Raji (cell line): ENCODE measurements around the gene SFT2D2.

Experiments used
- POLR2A ChIP-seq: IDR thresholded peaks from 2 replicates; pipeline ENCODE4 v1.6.1; 2011; ENCODE audit warnings: low read depth, low read length, control low read depth; ENCODE audit not compliant: insufficient read depth

SFT2D2 gene

DNA sequence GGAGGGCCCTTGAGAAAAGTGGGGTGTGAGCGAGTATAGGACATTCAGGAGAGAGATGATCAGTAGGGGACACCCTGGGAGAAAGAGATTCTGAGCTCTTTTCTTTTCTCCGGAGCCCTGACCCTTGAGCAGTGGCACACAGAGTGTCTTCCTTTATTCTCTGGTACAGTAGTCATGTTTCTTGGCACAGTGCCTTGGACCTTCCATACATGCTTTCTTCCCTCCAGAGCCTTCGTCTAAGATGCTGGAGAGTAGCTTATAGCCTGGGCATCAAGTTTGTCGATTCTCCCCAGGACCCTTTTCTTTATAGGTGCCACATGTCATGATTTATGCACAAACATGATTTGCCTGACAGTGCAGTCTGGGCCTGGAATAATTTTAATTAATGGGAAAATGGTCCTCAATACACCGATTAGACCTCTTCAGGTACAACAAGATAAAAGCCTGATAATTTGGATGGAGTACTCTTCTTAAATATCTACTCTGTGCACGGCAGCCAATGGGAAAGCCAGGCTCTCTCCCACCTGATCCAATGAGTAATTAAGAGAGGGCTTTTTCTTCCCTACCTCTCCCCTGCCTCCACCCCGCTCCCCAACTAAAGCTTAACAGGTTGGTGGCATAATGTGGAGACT lies 54.6 kb downstream of the SFT2D2 start, which contains the start of gene TBX19:
Gene TBX19 (plus strand): TSS at position 582 of the 632 bp plus-strand sequence. CDS start 214 bp downstream, outside the sequence.
- TF ChIP-seq POLR2A, result no peak

DNA sequence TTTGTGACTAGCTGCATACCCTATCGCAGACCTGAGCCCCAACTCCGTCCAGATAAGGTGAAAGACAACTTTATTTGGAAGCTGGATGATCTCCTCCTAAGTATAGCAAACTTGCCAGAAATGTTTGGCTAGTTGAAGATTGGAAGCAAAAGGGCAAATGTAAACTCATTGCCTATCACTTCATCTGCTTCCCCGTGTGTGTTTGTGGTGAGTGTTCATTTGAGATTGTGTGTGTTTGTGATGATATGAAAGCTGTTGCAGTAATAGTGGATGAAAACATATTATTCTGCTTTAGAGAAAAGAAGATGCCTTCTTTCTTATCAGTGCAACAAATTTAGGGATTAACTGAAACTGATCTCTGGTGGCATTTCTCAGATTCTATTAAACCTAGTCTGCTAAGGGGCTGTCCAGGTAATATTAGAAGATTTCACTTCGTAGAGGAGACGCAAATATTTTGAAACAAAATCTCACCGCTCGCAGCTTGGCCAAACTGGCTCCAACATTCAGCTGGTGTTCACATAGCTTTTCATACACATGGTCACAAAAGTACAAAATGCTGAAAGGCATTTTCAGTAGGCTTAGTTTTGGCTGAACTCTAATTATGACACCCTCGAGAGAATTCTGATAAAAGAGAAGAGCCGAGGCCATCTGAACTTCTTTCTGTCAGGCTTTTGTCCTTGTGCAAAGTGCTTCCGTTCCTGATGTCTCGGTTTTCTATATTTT lies 56.0 kb downstream of the SFT2D2 start:
- no peak for TF ChIP-seq POLR2A

DNA sequence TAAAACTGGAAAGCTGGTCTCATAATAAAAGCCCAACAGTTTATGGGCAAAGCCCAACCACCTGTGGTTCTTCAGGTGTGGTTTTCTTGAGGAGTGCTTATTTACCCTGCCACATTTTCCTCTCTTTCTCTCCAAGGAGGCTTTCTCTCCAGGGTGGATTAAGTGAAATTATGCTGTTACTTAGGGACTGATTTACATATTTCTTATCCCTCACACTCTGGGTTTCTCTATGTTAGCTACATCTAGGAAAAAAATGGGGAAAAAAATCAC lies 59.7 kb downstream of the SFT2D2 start:
- TF ChIP-seq POLR2A, result no peak

DNA sequence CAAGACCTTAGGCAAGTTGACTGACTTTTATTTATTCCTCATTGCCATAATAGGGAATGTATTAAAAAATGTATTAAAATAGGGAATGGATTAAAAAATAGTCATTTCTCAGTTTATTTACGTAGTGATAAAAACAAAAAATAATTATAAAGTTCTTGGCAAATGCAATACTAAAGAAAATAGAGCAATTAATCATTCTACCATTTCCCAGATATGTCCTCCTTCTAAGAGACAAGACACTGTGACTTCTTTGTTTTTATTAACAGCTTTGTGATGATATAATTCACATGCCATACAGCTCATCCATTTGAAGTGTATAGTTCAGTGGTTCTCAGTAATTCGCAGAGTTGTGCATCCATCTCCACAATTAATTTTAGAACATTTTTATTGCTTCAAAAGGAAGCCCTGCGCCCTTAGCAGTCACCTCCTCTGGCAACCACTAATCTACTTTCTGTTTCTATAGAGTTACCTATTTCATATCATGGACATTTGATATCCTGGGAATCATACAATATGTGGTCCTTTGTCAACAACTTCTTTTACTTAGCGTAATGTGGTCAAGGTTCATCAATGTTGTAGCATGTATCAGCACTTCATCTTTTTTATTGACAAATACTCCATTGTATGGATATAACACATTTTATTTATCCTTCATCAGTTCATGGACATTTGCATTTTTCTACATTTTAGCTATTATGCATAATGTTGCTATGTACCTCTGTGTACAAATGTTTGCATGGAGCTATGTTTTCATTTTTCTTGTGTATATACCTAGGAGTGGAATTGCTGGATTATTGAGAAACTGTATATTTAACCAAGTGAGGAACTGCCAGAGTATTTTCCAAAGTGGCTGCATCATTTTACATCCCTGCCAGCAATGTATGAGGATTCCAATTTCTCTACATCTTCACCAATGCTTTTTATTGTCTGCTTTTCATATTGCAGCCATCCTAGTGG lies 60.4 kb downstream of the SFT2D2 start:
- TF ChIP-seq POLR2A, result no peak

DNA sequence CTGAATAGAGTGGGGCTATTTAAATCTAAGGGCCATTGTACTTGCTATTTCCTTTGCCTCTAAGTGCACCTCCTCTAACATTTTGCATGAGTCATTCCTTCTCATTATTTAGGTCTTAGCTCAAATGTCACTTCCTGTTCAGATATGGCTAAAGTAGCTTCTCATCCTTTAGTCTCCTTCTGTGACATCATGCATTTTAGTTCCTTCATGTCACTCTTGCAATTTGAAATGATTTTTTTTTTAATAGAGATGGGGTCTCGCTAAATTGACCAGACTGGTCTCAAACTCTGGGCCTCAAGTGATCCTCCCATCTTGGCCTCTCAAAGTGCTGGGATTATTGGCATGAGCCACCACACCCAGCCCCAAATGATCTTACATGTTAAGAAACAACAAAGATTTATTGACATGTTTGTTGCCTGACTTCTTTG lies 61.4 kb downstream of the SFT2D2 start:
- no peak for TF ChIP-seq POLR2A

DNA sequence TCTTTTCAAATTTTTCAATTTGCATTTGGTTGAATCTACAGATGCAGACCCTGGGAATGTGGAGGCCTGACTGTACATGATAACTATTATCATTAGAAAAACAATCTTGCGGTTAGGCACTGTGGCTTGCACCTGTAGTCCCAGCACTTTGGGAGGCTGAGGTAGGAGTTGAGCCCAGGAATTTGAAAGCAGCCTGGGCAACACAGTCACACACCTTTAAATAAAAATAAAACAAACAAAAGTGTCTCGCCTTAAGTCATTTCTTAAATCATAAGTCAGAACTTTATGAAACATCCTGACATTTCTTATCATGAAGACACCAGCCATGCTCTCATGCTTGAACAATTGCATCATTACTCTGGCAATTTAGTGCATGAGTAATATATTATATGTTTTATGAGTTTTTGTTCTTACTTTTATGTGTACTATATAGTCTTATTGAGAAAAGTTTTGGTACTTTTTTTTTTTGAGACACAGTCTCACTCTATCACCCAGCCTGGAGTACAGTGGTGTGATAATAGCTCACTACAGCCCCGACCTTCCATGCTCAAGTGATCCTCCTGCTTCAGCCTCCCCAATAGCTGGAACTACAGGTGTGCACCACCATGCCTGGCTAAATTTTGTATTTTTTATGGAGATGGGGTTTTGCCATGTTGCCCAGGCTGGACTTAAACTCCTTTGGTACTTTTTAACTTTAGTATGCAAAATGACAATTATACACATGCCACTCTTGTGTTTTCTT lies 62.7 kb downstream of the SFT2D2 start:
- no peak for TF ChIP-seq POLR2A

DNA sequence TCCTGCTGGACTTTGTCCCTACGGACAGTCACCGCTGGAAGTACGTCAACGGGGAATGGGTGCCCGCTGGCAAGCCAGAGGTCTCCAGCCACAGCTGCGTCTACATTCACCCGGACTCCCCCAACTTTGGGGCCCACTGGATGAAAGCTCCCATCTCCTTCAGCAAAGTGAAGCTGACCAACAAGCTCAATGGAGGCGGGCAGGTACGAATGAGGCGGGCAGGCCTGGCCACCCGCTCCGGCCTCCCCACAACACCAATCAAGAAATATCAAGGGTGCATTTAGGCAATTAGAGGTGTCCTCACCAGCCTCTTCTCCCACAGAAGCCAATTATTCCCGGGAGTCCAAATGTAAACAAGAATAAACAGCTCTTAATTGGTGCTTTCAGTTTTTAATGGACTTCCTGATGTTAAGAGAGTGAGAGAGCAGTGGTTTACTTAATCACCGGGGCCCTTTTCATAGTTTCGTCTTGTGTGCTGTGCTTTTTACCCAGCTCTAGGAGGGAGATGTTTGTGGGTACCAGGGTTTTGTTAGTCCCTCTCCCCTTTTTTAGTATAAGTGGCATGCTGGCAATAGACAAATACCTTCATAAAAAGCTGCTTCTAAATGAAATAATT lies 65.5 kb downstream of the SFT2D2 start:
- TF ChIP-seq POLR2A, result no peak

DNA sequence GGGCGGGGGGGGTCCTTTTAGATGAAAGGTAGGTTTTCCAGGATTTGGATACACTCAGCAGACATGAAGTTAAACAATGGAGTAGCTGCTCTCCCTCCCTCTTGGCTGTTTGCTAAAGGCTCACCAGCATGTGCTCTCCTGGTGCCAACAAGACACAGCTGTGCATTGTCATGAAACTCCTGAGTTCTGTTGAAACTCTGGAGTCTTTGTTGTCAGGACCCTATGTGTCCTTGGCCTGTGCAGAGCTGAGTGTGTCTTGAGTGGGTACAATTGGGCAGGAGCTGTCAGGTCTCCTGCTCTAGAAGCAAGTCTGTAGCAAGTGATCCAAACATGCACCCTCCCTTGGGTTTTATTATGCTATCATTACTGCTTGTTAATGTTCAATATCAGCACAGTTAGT lies 67.6 kb downstream of the SFT2D2 start:
- TF ChIP-seq POLR2A, result no peak

DNA sequence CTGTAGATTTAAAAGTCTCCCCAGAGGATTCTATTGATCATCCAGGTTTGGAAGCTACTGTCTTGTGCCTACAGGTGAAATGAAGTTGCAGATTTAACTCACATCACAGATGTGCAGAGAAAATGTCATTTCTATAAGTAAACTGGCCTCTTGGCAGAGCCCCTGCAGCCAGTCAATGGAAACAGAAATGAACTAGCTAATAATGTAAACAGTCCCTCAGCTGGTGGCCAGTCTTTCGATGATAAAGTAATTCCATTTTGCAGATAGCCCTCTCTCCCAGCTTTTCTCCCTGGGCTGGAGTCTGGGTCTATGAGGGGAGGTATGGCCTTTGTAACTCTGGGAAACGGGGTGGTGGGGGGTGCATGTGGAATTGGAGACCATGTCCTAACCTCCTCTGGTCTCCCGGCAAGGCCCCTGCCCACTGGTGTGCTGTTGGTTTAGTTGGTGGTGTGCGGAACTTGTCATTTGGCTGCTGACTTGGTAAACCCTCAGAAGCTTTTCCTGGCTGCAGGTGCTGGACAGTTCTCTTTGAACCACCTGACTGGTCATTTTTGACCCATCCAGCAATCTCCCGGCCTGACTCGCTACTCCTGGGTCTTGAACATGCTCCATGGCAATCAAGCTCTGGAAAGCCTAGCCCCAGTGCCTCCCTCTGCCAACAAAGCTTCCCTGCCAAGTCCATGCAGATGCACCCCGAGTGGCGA lies 69.8 kb downstream of the SFT2D2 start:
- TF ChIP-seq POLR2A, result no peak

DNA sequence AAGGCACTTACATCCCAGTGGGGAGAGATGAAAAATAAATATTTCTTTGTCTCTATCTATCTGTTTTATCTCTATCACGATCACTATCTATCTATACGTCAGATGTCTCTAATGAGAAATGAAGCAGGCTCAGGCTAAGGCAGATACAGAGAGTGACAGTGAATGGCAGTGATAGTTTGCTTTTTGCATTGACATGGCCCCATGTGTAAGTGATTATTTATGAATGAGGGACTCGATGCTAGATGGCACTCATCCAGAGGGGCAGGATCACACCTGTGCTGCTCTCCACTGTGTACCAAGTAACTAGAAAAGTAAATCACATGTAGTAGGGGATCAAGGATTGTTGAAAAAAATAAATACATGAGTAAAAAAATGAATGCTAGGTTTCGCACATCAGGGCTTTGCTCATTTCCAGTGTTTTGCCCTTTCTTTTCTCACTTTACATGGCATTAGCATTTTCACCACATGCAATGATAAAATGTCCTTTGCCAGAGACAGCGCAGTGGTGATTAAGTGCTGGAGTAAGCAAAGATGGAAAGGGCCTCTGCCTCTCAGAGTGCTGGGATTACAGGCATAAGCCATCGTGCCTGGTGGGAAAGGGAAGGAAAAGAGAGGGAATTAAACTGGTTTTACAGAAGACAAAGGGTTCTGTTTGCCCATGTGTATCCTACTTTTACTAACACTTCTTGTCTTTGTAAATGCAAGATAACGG lies 71.4 kb downstream of the SFT2D2 start:
- no peak for TF ChIP-seq POLR2A

DNA sequence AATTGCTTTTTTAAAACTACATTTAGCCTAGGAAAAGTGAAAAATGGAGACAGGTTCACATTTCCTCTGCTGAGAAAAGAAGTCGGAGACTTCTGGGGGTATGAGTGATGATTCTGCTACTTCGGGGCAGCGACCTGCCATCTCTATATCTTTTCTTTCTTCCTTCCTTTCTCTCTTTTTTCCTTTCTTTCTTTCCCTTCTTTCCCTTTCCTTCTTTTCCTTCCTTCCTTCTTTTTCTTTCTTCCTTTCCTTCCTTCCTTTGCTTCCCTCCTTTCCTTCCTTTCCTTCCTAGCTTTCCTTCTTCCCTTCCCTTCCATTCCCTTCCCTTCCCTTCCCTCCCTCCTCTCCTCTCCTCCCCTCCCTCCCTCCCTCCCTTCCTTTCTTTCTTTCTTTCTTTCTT lies 72.6 kb downstream of the SFT2D2 start:
- TF ChIP-seq POLR2A, result no peak

DNA sequence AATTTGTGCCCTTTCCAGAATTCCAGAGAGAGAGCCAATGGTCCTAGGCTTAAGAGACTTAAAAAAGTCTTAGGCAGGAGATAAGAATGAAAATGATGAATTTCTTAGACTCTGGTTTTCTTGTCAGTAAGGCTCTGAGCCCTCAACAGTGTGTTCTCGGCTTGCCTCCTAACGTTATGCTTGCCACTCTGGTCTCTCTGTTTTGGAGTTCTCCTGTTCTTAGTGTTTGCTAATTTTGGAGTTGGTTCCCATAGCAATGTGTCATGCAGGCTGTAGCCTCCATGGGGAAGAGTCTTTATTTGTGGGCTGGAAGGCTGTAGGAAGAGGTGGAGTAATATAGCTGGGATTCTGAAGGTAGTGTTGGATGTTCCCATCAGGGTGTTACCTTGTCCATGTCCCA lies 74.8 kb downstream of the SFT2D2 start:
- TF ChIP-seq POLR2A, result no peak

DNA sequence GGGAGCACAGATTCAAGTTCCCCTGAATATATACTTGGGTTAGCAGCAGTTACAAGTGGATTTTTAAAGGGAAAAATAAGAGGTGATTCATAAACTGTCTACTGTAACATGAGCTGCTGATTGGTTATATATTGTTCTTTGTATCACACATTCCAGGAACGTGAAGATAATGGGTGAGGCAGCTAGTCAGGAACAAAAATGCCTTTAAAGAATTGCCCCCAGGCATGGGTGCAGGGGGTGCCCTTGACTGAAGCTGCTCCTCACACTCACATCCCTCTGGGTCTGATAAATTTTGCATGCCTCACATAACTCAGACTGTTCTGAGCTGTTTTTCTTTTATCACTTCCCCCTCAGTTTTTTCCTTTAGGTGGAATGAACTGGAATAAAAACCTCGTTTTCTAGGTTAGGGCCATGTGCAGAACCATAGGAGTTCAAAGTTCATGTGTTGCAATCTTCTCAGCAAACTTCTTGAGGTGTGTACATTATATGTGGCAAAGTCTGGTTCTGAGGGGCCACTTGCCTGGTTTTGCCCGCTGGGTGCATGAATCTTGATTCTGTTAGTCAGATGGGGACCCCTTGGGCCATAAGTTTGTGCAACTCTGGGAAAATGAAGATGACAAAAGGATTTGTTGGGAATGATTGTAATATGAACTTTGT lies 76.0 kb downstream of the SFT2D2 start:
- TF ChIP-seq POLR2A, result no peak
